ENCODE data around the gene PCDHGB3.

Gene PCDHGB3

DNA sequence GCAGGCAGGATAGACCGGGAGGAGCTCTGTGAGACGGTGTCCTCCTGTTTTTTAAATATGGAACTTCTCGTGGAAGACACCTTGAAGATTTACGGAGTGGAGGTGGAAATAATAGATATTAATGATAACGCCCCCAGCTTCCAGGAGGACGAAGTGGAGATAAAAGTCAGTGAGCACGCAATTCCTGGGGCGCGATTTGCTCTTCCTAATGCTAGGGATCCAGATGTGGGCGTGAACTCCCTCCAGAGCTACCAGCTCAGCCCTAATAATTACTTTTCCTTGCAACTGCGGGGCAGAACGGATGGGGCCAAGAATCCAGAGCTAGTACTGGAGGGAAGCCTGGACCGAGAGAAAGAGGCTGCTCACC, 51.4 kb downstream of the PCDHGB3 start:
- no peak for DNase-seq
